HL-60 (cell line): ENCODE measurements around the gene HSCB.
A peak's percentile ranks its signal among the peaks of the same experiment; 100 is the strongest.

ENCODE experiments used
- DNase-seq, 2 experiments: peaks; one replicate each; pipeline ENCODE4 v3.0.0-alpha.2; 2010 to 2020; ENCODE audit warnings: low read depth in 1 of 2, low spot score in 1 of 2
- H3K27ac ChIP-seq: fragments of 250-450 bp; sonication (Bioruptor Pico); replicated peaks from 2 replicates; pipeline ENCODE4 v1.5.1; 2020; ENCODE audit warnings: mild to moderate bottlenecking, moderate library complexity
- H3K27me3 ChIP-seq: fragments of 250-450 bp; sonication (Bioruptor Pico); 2 replicates; pipeline ENCODE4 v1.5.1; 2021; ENCODE audit warnings: mild to moderate bottlenecking, moderate library complexity; ENCODE audit not compliant: insufficient read depth, poor library complexity, severe bottlenecking
- H3K4me3 ChIP-seq: replicated peaks from 2 replicates; pipeline ENCODE4 v1.5.1; 2011; ENCODE audit warnings: mild to moderate bottlenecking, control low read depth, low read length; ENCODE audit not compliant: insufficient read depth
- CTCF ChIP-seq: IDR thresholded peaks from one replicate; pipeline ENCODE4 v1.5.1; 2011; ENCODE audit warnings: low read length, control low read depth, inconsistent platforms; ENCODE audit not compliant: insufficient read depth
- GABPA ChIP-seq: IDR thresholded peaks from 2 replicates; pipeline ENCODE4 v1.6.1; 2012; ENCODE audit warnings: low read depth
- POLR2AphosphoS5 ChIP-seq: IDR thresholded peaks from 2 replicates; pipeline ENCODE4 v1.6.1; 2012; ENCODE audit warnings: low read depth
- REST ChIP-seq: IDR thresholded peaks from 2 replicates; pipeline ENCODE4 v1.6.1; 2012; ENCODE audit warnings: low read depth; ENCODE audit not compliant: insufficient replicate concordance
- SPI1 ChIP-seq: IDR thresholded peaks from 2 replicates; pipeline ENCODE4 v1.6.1; 2012; ENCODE audit warnings: low read depth, mild to moderate bottlenecking, borderline replicate concordance

HSCB gene

GRCh38 chr22:28795071-28795693 lies 53.3 kb downstream of the HSCB start:
- TF ChIP-seq GABPA (no peak), POLR2AphosphoS5 (0 out of 2 replicates have a peak, but pooled peaks have one; percentile 17)
- H3K4me3 ChIP-seq = no peak overlapping the region
- H3K27ac ChIP-seq = no peak overlapping the region
- no peak for DNase-seq
- H3K27me3 ChIP-seq = no peaks in the 10 kb centered on the region

GRCh38 chr22:28795932-28796856 lies 54.4 kb downstream of the HSCB start:
- TF ChIP-seq POLR2AphosphoS5 (no peak), CTCF (no peak), GABPA (no peak), SPI1 (no peak), REST (no peak)
- Histone ChIP-seq H3K4me3 (no peak overlapping the region), H3K27me3 (no peaks in the 10 kb centered on the region), H3K27ac (no peak overlapping the region; the same call in 1 of the 2 replicates)
- DNase-seq = no peak

- TF ChIP-seq SPI1 = peak; percentile 2; the same call in 1 of the 2 replicates
- no peak for TF ChIP-seq REST
- TF ChIP-seq POLR2AphosphoS5 = peak; percentile 69; the same call in 1 of the 2 replicates
- Histone ChIP-seq H3K4me3 (peak overlapping the region; percentile 72), H3K27ac (peak overlapping the region; percentile 92), H3K27me3 (no peaks in the 10 kb centered on the region)
- peak; percentile 82 to 89 for DNase-seq
These were observed 57.2 kb downstream of the HSCB start for GRCh38 chr22:28798810-28799605.

- Histone ChIP-seq H3K27ac (peak overlapping the region; percentile 92), H3K27me3 (no peaks in the 10 kb centered on the region), H3K4me3 (peak overlapping the region; percentile 72)
- DNase-seq = no peak
- TF ChIP-seq SPI1 = no peak
- TF ChIP-seq GABPA = no peak
- no peak for TF ChIP-seq CTCF
- no peak for TF ChIP-seq REST
- no peak; the same call in none of the 2 replicates for TF ChIP-seq POLR2AphosphoS5
These were observed 57.9 kb downstream of the HSCB start for GRCh38 chr22:28799606-28800307.
